ENCODE data around the gene NCAPG2.

- TF ChIP-seq CTCF (conservative IDR thresholded peaks at IDR 0.05): no peak
- no peak for TF ChIP-seq EZH2 (IDR thresholded peaks at IDR 0.05; ENCODE audit: low read depth)
Observed at GRCh38 chr7:158742065-158742821, 37.6 kb upstream of the NCAPG2 start.
